HepG2 (cell line): ENCODE results near the gene CDC42EP4. TPM values are rescaled to one million over a fixed set of nuclear protein-coding genes. Genes with fewer than 3 reads are reported as not detected.

Experiments
- MAF1 ChIP-seq: sonication (generic); formaldehyde crosslinking; IDR thresholded peaks from 2 replicates; pipeline ENCODE4 v1.5.0; 2020; ENCODE audit warnings: missing genetic modification reagents, borderline replicate concordance
- MTF1 ChIP-seq: sonication (generic); formaldehyde crosslinking; IDR thresholded peaks from 2 replicates; pipeline ENCODE4 v1.5.0; 2020; ENCODE audit warnings: missing genetic modification reagents
- NCOA1 ChIP-seq: sonication (generic); formaldehyde crosslinking; IDR thresholded peaks from 2 replicates; pipeline ENCODE4 v1.9.0; 2021; ENCODE audit warnings: missing genetic modification reagents
- NFE2 ChIP-seq: sonication (generic); formaldehyde crosslinking; IDR thresholded peaks from 2 replicates; pipeline ENCODE4 v1.4.0; 2020; ENCODE audit warnings: missing genetic modification reagents
- RCOR2 ChIP-seq: IDR thresholded peaks from 2 replicates; pipeline ENCODE4 v1.6.1; 2016; ENCODE audit warnings: missing biosample characterization, missing genetic modification reagents
- REPIN1 ChIP-seq: sonication (generic); formaldehyde crosslinking; IDR thresholded peaks from 2 replicates; pipeline ENCODE4 v1.8.0; 2022; ENCODE audit warnings: missing genetic modification reagents, low read depth, mild to moderate bottlenecking, borderline replicate concordance
- ZNF326 ChIP-seq: sonication (generic); formaldehyde crosslinking; IDR thresholded peaks from 2 replicates; pipeline ENCODE4 v1.4.0; 2020; ENCODE audit warnings: missing genetic modification reagents, borderline replicate concordance
- polyA plus RNA-seq, 8 experiments: library from polyadenylated mRNA; depleted of rRNA in 3 of 8; stranded (reverse) in 7 of 8; unstranded in 1 of 8; fragments of >200 nt; fragmentation: Illumina TruSeq in 4 of 8; extraction: Trizol in 4 of 8; gene quantifications; 2 replicates each; pipeline versions ENCODE4 v1.2.1 to v1.2.3, GENCODE V29; 2011 to 2016; ENCODE audit warnings: low read depth in 4 of 8, missing spikeins in 1 of 8, mixed read lengths in 1 of 8; ENCODE audit not compliant: insufficient read depth in 1 of 8
- total RNA-seq, 5 experiments: library from RNA; depleted of rRNA; stranded (reverse); fragments of >200 nt; fragmentation: Illumina TruSeq; extraction: Trizol; gene quantifications; 2 replicates each; pipeline ENCODE4 v1.2.3, GENCODE V29; 2016; ENCODE audit warnings: low read depth in 1 of 5
- TF ChIP-seq, protein P1 (sequence below): sonication (generic); formaldehyde crosslinking; IDR thresholded peaks from 2 replicates; pipeline ENCODE4 v1.5.1; 2020; ENCODE audit warnings: mild to moderate bottlenecking, missing genetic modification reagents, borderline replicate concordance
- TF ChIP-seq, protein P2 (sequence below): sonication (generic); formaldehyde crosslinking; IDR thresholded peaks from 2 replicates; pipeline ENCODE4 v1.5.1; 2020; ENCODE audit warnings: missing genetic modification reagents, mild to moderate bottlenecking, borderline replicate concordance
- TF ChIP-seq, protein P3 (sequence below): sonication (generic); formaldehyde crosslinking; IDR thresholded peaks from 2 replicates; pipeline ENCODE4 v1.4.0; 2020; ENCODE audit warnings: missing genetic modification reagents, mild to moderate bottlenecking, borderline replicate concordance
- TF ChIP-seq, protein P4 (sequence below): sonication (generic); formaldehyde crosslinking; IDR thresholded peaks from 2 replicates; pipeline ENCODE4 v1.5.1; 2020; ENCODE audit warnings: missing genetic modification reagents, mild to moderate bottlenecking, borderline replicate concordance
- TF ChIP-seq, protein P5 (sequence below): sonication (generic); formaldehyde crosslinking; IDR thresholded peaks from 2 replicates; pipeline ENCODE4 v1.4.0; 2020; ENCODE audit warnings: low read depth, mild to moderate bottlenecking, missing genetic modification reagents

Gene CDC42EP4
- total and polyA plus RNA-seq, 2 of the 13 experiments (the other 11 are each of a cell fraction or from before 2014, with no cell fraction given) = 19.0 to 54.0 TPM

DNA sequence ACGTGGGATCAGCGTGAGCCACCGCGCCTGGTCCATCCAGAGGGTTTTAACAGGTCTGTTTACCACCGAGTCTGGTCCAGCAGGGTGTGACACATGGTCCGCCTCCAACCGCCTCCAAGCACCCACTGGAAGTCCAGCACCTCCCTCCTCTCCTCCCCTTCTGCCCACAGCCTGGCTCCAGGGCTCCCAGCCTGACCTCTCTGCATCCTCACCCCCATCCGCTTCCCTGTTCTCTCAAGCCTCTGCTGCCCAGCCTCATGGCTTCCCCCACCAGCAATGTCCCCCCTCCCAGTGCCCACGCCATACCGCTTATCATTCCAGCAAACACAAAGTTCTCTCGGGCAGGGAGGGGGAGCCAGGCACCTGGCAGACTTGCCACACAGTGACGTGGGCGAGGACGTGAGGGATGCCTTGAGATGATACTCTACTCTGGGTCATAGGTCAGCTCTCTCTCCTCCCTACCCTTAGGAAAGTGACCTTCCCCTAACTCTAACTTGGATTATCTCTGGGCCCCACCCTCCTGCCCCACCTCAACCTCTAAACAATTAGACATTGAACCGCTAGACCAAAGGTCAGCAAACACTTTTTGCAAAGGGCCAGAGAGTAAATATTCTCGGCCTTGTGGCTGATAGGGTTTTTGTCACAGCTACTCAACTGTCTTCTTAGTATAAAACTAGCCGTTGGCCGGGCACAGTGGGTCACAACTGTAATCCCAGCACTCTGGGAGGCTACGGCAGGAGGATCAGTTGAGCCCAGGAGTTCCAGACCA lies 23.1 kb downstream of the CDC42EP4 start (continued):
- peak; percentile 92; the same call in 1 of the 2 replicates for TF ChIP-seq REPIN1 (CRISPR knock-in tag)
- TF ChIP-seq, protein P1, sequence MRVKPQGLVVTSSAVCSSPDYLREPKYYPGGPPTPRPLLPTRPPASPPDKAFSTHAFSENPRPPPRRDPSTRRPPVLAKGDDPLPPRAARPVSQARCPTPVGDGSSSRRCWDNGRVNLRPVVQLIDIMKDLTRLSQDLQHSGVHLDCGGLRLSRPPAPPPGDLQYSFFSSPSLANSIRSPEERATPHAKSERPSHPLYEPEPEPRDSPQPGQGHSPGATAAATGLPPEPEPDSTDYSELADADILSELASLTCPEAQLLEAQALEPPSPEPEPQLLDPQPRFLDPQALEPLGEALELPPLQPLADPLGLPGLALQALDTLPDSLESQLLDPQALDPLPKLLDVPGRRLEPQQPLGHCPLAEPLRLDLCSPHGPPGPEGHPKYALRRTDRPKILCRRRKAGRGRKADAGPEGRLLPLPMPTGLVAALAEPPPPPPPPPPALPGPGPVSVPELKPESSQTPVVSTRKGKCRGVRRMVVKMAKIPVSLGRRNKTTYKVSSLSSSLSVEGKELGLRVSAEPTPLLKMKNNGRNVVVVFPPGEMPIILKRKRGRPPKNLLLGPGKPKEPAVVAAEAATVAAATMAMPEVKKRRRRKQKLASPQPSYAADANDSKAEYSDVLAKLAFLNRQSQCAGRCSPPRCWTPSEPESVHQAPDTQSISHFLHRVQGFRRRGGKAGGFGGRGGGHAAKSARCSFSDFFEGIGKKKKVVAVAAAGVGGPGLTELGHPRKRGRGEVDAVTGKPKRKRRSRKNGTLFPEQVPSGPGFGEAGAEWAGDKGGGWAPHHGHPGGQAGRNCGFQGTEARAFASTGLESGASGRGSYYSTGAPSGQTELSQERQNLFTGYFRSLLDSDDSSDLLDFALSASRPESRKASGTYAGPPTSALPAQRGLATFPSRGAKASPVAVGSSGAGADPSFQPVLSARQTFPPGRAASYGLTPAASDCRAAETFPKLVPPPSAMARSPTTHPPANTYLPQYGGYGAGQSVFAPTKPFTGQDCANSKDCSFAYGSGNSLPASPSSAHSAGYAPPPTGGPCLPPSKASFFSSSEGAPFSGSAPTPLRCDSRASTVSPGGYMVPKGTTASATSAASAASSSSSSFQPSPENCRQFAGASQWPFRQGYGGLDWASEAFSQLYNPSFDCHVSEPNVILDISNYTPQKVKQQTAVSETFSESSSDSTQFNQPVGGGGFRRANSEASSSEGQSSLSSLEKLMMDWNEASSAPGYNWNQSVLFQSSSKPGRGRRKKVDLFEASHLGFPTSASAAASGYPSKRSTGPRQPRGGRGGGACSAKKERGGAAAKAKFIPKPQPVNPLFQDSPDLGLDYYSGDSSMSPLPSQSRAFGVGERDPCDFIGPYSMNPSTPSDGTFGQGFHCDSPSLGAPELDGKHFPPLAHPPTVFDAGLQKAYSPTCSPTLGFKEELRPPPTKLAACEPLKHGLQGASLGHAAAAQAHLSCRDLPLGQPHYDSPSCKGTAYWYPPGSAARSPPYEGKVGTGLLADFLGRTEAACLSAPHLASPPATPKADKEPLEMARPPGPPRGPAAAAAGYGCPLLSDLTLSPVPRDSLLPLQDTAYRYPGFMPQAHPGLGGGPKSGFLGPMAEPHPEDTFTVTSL (CRISPR knock-in tag) = peak; percentile 92; the same call in 1 of the 2 replicates
- TF ChIP-seq ZNF326 = no peak
- no peak for TF ChIP-seq NCOA1 (CRISPR knock-in tag)
- TF ChIP-seq, protein P2, sequence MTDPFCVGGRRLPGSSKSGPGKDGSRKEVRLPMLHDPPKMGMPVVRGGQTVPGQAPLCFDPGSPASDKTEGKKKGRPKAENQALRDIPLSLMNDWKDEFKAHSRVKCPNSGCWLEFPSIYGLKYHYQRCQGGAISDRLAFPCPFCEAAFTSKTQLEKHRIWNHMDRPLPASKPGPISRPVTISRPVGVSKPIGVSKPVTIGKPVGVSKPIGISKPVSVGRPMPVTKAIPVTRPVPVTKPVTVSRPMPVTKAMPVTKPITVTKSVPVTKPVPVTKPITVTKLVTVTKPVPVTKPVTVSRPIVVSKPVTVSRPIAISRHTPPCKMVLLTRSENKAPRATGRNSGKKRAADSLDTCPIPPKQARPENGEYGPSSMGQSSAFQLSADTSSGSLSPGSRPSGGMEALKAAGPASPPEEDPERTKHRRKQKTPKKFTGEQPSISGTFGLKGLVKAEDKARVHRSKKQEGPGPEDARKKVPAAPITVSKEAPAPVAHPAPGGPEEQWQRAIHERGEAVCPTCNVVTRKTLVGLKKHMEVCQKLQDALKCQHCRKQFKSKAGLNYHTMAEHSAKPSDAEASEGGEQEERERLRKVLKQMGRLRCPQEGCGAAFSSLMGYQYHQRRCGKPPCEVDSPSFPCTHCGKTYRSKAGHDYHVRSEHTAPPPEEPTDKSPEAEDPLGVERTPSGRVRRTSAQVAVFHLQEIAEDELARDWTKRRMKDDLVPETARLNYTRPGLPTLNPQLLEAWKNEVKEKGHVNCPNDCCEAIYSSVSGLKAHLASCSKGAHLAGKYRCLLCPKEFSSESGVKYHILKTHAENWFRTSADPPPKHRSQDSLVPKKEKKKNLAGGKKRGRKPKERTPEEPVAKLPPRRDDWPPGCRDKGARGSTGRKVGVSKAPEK (CRISPR knock-in tag) = peak; percentile 88
- TF ChIP-seq MTF1 (CRISPR knock-in tag) = no peak
- TF ChIP-seq, protein P3, sequence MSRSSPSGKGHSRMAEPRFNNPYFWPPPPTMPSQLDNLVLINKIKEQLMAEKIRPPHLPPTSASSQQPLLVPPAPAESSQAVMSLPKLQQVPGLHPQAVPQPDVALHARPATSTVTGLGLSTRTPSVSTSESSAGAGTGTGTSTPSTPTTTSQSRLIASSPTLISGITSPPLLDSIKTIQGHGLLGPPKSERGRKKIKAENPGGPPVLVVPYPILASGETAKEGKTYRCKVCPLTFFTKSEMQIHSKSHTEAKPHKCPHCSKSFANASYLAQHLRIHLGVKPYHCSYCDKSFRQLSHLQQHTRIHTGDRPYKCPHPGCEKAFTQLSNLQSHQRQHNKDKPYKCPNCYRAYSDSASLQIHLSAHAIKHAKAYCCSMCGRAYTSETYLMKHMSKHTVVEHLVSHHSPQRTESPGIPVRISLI = peak; percentile 81; the same call in 1 of the 2 replicates
- TF ChIP-seq, protein P4, sequence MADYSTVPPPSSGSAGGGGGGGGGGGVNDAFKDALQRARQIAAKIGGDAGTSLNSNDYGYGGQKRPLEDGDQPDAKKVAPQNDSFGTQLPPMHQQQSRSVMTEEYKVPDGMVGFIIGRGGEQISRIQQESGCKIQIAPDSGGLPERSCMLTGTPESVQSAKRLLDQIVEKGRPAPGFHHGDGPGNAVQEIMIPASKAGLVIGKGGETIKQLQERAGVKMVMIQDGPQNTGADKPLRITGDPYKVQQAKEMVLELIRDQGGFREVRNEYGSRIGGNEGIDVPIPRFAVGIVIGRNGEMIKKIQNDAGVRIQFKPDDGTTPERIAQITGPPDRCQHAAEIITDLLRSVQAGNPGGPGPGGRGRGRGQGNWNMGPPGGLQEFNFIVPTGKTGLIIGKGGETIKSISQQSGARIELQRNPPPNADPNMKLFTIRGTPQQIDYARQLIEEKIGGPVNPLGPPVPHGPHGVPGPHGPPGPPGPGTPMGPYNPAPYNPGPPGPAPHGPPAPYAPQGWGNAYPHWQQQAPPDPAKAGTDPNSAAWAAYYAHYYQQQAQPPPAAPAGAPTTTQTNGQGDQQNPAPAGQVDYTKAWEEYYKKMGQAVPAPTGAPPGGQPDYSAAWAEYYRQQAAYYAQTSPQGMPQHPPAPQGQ = no peak
- TF ChIP-seq, protein P5, sequence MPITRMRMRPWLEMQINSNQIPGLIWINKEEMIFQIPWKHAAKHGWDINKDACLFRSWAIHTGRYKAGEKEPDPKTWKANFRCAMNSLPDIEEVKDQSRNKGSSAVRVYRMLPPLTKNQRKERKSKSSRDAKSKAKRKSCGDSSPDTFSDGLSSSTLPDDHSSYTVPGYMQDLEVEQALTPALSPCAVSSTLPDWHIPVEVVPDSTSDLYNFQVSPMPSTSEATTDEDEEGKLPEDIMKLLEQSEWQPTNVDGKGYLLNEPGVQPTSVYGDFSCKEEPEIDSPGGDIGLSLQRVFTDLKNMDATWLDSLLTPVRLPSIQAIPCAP = no peak
- TF ChIP-seq MAF1 (CRISPR knock-in tag) = 0 out of 2 replicates have a peak, but pooled peaks have one; percentile 36
- TF ChIP-seq NFE2 = no peak
- TF ChIP-seq RCOR2 (CRISPR knock-in tag) = peak; percentile 98
